ENCODE results near the gene FBL. TPM values are rescaled to one million over a fixed set of nuclear protein-coding genes. Genes with fewer than 3 reads are reported as not detected.
"Not testable (repeated sequence)": the region's sequence is repeated elsewhere in the genome, so short reads cannot be mapped to it uniquely, and the experiment has no call there.

Gene FBL
- total RNA-seq, 1 donor from 2014 or later, result 547 TPM

- H3K27me3 Mint-ChIP-seq (ENCODE audit: low read depth); H3K9me3 Mint-ChIP-seq; intact Hi-C loops (cut with micrococcal nuclease); DNase-seq (ENCODE audit: low spot score); H3K4me3 Mint-ChIP-seq (ENCODE audit: low read depth); H3K27ac Mint-ChIP-seq; H3K4me1 Mint-ChIP-seq (ENCODE audit: low read depth); H3K36me3 Mint-ChIP-seq (ENCODE audit: low read depth): not testable (repeated sequence)
These were observed 36.5 kb upstream of the FBL start for GRCh38 chr19:39882645-39883044.

GRCh38 chr19:39881495-39882110 lies 35.4 kb upstream of the FBL start:
- H3K9me3 Mint-ChIP-seq; H3K4me3 Mint-ChIP-seq (ENCODE audit: low read depth); H3K4me1 Mint-ChIP-seq (ENCODE audit: low read depth); H3K27me3 Mint-ChIP-seq (ENCODE audit: low read depth); H3K36me3 Mint-ChIP-seq (ENCODE audit: low read depth); DNase-seq (ENCODE audit: low spot score); intact Hi-C loops (cut with micrococcal nuclease); H3K27ac Mint-ChIP-seq: not testable (repeated sequence)

- H3K4me3 Mint-ChIP-seq (ENCODE audit: low read depth); H3K27me3 Mint-ChIP-seq (ENCODE audit: low read depth); H3K36me3 Mint-ChIP-seq (ENCODE audit: low read depth); H3K9me3 Mint-ChIP-seq; intact Hi-C loops (cut with micrococcal nuclease); H3K27ac Mint-ChIP-seq; DNase-seq (ENCODE audit: low spot score); H3K4me1 Mint-ChIP-seq (ENCODE audit: low read depth): not testable (repeated sequence)
These were observed 34.1 kb upstream of the FBL start for GRCh38 chr19:39880241-39880640.

- H3K27me3 Mint-ChIP-seq (ENCODE audit: low read depth); DNase-seq (ENCODE audit: low spot score); H3K4me1 Mint-ChIP-seq (ENCODE audit: low read depth); H3K4me3 Mint-ChIP-seq (ENCODE audit: low read depth); H3K27ac Mint-ChIP-seq; H3K36me3 Mint-ChIP-seq (ENCODE audit: low read depth); intact Hi-C loops (cut with micrococcal nuclease); H3K9me3 Mint-ChIP-seq: not testable (repeated sequence)
These were observed 33.6 kb upstream of the FBL start for GRCh38 chr19:39879796-39880195.

DNA sequence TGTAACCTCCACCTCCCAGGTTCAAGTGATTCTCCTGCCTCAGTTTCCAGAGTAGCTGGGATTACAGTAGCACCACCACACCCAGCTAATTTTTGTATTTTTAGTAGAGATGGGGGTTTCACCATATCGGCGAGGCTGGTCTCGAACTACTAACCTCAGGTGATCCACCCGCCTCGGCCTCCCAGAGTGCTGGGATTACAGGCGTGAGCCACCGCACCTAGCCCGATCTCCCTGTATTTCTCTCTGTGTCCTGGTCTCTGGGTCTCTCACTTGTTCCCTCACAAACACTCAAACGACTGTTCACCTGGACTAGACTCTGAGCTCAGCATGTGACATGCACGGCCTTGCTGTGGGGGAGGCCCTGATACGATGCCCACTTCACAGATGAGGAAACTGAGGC lies 32.7 kb upstream of the FBL start:
- DNase-seq (ENCODE audit: low spot score); H3K27ac Mint-ChIP-seq; H3K9me3 Mint-ChIP-seq; H3K27me3 Mint-ChIP-seq (ENCODE audit: low read depth); H3K4me3 Mint-ChIP-seq (ENCODE audit: low read depth); intact Hi-C loops (cut with micrococcal nuclease); H3K36me3 Mint-ChIP-seq (ENCODE audit: low read depth); H3K4me1 Mint-ChIP-seq (ENCODE audit: low read depth): not testable (repeated sequence)

DNA sequence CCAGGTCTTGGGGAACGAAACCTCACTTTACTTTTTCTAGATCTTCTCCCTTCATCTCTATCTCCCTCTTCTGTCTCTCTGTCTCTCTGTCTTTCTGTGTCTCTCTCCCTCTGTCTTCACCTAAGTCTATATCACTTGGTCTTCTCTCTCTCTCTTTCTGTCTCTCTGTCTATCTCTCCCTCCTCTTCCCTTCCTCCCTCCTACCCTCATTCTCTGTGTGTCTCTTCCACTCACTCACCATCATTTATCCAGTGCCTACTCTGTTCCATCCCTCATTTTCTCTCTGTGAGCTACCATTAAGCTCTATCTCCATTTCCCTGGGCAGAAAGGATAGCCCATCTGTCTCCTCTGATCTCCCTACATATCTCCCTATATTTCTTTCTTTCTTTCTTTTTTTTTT lies 32.2 kb upstream of the FBL start:
- H3K4me3 Mint-ChIP-seq (ENCODE audit: low read depth), result no peak overlapping the region
- DNase-seq (ENCODE audit: low spot score), result no peak
- no peaks in the 10 kb centered on the region for H3K27me3 Mint-ChIP-seq (ENCODE audit: low read depth)
- H3K4me1 Mint-ChIP-seq (ENCODE audit: low read depth), result no peaks in the 10 kb centered on the region
- H3K27ac Mint-ChIP-seq, result no peak overlapping the region
- intact Hi-C loops (cut with micrococcal nuclease), result no loop called here
- no peaks in the 10 kb centered on the region for H3K9me3 Mint-ChIP-seq
- no peaks in the 10 kb centered on the region for H3K36me3 Mint-ChIP-seq (ENCODE audit: low read depth)

DNA sequence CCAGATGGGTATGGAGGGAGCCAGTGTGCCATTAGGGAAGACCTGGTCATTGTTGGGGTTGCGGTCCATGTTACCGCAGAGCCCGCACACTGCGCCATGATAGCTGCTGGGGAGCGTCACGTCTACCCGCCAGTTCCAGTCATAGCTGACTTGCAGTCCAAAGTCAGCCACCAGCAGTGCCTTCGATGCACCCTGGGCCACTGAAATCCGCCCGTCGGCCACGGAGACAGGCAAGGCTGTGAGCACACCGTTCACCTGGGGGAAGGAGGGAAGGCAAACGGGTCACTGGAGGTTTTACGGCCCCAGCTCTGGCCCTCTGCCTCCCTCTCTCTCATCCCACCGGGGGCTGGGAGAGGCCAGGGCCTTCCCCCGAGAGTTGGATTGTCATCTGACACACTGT lies 31.8 kb upstream of the FBL start:
- H3K9me3 Mint-ChIP-seq; DNase-seq (ENCODE audit: low spot score); H3K4me3 Mint-ChIP-seq (ENCODE audit: low read depth); H3K27me3 Mint-ChIP-seq (ENCODE audit: low read depth); H3K27ac Mint-ChIP-seq; H3K4me1 Mint-ChIP-seq (ENCODE audit: low read depth); H3K36me3 Mint-ChIP-seq (ENCODE audit: low read depth); intact Hi-C loops (cut with micrococcal nuclease): not testable (repeated sequence)

DNA sequence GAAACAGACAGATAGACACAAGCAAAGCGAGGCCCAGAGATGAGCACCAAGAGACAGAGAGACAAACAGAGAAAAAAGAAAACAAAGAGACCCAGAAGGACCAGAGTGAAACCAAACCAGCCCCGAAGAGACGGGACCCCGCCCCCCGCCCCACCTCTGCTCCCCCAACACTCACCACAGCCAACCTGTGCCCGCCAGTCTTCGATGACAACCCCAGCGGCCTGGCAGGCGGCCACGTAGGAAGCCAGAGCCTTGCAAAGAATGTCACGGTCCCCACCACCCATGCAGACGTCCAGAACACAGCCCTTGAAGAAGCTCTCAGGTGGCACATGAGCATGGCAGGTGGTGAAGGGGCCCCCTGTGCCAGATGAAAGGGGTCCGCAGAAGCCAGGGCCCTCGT lies 31.3 kb upstream of the FBL start:
- H3K36me3 Mint-ChIP-seq (ENCODE audit: low read depth); H3K4me1 Mint-ChIP-seq (ENCODE audit: low read depth); H3K27ac Mint-ChIP-seq; intact Hi-C loops (cut with micrococcal nuclease); H3K27me3 Mint-ChIP-seq (ENCODE audit: low read depth); DNase-seq (ENCODE audit: low spot score); H3K4me3 Mint-ChIP-seq (ENCODE audit: low read depth); H3K9me3 Mint-ChIP-seq: not testable (repeated sequence)

DNA sequence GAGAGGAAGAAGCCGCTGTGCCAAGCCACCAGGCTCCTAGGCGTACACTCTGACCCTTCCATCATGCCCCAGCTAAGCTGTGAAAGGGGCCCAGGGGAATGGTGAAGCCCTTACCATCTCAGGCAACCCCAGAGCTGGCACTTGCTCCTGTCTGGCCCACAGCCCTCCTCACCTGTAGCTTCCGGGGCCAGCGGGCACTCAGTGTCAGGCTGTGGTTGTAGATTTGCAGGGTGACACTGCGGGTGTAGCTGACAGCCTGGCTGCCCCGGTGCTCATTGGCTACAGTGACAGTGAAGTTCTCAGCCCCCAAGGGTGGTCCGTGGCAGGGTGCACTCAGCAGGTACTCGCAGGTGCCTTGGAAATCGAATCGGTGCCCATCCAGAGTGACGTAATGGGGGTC lies 30.3 kb upstream of the FBL start:
- intact Hi-C loops (cut with micrococcal nuclease); H3K27me3 Mint-ChIP-seq (ENCODE audit: low read depth); H3K27ac Mint-ChIP-seq; H3K4me1 Mint-ChIP-seq (ENCODE audit: low read depth); H3K9me3 Mint-ChIP-seq; DNase-seq (ENCODE audit: low spot score); H3K4me3 Mint-ChIP-seq (ENCODE audit: low read depth); H3K36me3 Mint-ChIP-seq (ENCODE audit: low read depth): not testable (repeated sequence)

- H3K27me3 Mint-ChIP-seq (ENCODE audit: low read depth); DNase-seq (ENCODE audit: low spot score); H3K9me3 Mint-ChIP-seq; intact Hi-C loops (cut with micrococcal nuclease); H3K4me1 Mint-ChIP-seq (ENCODE audit: low read depth); H3K27ac Mint-ChIP-seq; H3K4me3 Mint-ChIP-seq (ENCODE audit: low read depth); H3K36me3 Mint-ChIP-seq (ENCODE audit: low read depth): not testable (repeated sequence)
These were observed 29.3 kb upstream of the FBL start for GRCh38 chr19:39875401-39875864.

GRCh38 chr19:39874404-39874803 lies 28.2 kb upstream of the FBL start:
- Mint-ChIP-seq H3K36me3 (ENCODE audit: low read depth) (no peaks in the 10 kb centered on the region), H3K27me3 (ENCODE audit: low read depth) (no peaks in the 10 kb centered on the region), H3K27ac (no peak overlapping the region), H3K4me1 (ENCODE audit: low read depth) (no peaks in the 10 kb centered on the region), H3K4me3 (ENCODE audit: low read depth) (no peak overlapping the region), H3K9me3 (no peaks in the 10 kb centered on the region)
- DNase-seq (ENCODE audit: low spot score), result no peak
- intact Hi-C loops (cut with micrococcal nuclease), result no loop called here

- DNase-seq (ENCODE audit: low spot score), result no peak
- Mint-ChIP-seq H3K27me3 (ENCODE audit: low read depth) (no peaks in the 10 kb centered on the region), H3K4me3 (ENCODE audit: low read depth) (no peak overlapping the region), H3K36me3 (ENCODE audit: low read depth) (no peaks in the 10 kb centered on the region), H3K27ac (no peak overlapping the region), H3K4me1 (ENCODE audit: low read depth) (no peaks in the 10 kb centered on the region), H3K9me3 (no peaks in the 10 kb centered on the region)
- intact Hi-C loops (cut with micrococcal nuclease), result no loop called here
These were observed 27.2 kb upstream of the FBL start for GRCh38 chr19:39873385-39873784.

GRCh38 chr19:39871886-39872866 lies 26.0 kb upstream of the FBL start:
- no peak for DNase-seq (ENCODE audit: low spot score)
- H3K27me3 Mint-ChIP-seq (ENCODE audit: low read depth), result no peaks in the 10 kb centered on the region
- no peaks in the 10 kb centered on the region for H3K36me3 Mint-ChIP-seq (ENCODE audit: low read depth)
- H3K27ac Mint-ChIP-seq, result no peak overlapping the region
- intact Hi-C loops (cut with micrococcal nuclease), result no loop called here
- no peaks in the 10 kb centered on the region for H3K9me3 Mint-ChIP-seq
- H3K4me1 Mint-ChIP-seq (ENCODE audit: low read depth), result no peaks in the 10 kb centered on the region
- no peak overlapping the region for H3K4me3 Mint-ChIP-seq (ENCODE audit: low read depth)
